NCI-H82 treated with DMSO at 0.1 percent for 48 hours (cell line): Measurements from ENCODE around the gene OTUD5.

Experiments used
- DNase-seq: peaks from one replicate; lab custom pipeline; 2025; ENCODE audit not compliant: unreplicated experiment; lab: John Stamatoyannopoulos, UW

The OTUD5 gene

GRCh38 chrX:48913605-48914366, 43.6 kb downstream of the OTUD5 start:
- no peak for DNase-seq

- DNase-seq: peak; percentile 73
These were observed 45.8 kb downstream of the OTUD5 start, which contains the start of gene SLC35A2 for GRCh38 chrX:48911412-48912182. Gene SLC35A2, minus strand, starts transcription at chrX:48911646. Its CDS starts 10 bp downstream, at chrX:48911636.

- no peak for DNase-seq
These were observed 46.4 kb downstream of the OTUD5 start for GRCh38 chrX:48910926-48911411.

GRCh38 chrX:48909703-48910294, 47.6 kb downstream of the OTUD5 start:
- DNase-seq: no peak

DNA sequence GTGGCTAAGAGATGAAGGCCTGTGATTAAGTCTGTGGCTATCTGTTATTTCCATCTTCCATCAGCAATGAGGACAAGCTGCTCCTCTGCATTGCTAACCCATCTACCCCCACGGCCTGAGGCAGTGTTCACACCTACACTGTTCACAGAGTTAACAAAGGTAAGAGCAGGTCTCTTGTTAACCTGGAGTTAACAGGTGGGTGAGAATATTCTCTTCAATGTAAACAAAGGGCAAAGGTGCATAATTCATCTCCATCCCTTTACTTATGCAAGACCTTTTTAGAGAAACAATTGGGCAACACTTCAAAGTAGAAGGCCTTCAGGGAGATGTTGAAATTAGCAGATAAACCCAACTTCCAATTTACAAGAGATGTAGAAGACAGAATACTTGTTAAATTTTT, 48.8 kb downstream of the OTUD5 start:
- DNase-seq: no peak

DNA sequence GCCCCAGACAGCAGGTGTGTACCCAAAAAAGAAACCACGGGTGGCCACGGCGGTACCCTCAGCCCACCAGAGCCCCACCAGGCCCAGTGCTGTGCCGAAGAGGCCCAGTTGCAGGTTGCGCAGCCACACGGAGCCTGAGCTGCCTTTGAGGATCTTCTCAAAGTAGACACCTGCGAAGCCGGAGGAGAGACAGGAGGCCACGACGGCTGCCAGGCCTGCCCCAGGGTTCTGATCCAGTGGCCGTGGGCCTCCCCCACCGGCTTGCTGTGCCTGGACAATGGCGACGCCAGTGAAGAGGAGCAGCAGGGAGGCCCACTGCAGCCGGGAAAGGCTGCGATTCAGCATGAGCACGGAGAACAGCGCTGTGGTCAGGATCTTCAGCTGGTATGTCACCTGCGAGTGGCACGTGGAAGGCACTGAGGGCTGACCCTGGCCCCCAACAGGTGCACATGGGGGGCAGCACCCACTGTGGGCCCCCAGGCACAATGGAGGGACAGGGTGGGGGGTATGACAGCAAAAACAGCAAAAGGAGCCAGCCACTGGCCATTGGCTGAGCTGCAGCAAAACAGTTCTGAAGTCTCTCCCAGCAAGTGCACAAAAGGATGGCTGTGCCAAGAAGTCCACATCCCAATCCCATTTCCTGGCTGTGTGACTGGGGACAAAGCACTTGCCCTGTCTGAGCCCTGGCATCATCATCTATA, 52.2 kb downstream of the OTUD5 start:
- no peak for DNase-seq

DNA sequence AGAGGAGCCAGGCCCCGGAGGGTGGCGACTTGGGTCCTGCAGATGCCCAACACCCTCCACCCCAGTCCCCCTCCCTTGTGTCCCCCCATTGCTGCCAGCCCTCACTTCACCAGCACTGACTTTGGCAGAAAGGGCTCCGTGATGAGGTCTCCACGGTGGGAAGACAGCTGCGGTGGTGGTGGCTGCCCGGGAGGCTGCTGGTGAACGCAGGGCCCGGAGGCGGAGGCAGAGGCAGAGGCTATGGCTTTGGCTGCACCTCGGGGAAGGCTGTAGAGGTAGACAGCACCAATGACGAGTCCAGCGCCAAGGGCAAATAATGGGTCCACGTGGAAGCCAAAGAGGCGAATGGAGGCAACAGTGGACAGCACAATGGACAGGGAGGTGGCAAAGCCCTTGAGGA, 52.8 kb downstream of the OTUD5 start:
- DNase-seq: no peak

- no peak for DNase-seq
These were observed 53.2 kb downstream of the OTUD5 start for GRCh38 chrX:48904180-48904579.

GRCh38 chrX:48903290-48903689, 54.1 kb downstream of the OTUD5 start:
- no peak for DNase-seq

DNA sequence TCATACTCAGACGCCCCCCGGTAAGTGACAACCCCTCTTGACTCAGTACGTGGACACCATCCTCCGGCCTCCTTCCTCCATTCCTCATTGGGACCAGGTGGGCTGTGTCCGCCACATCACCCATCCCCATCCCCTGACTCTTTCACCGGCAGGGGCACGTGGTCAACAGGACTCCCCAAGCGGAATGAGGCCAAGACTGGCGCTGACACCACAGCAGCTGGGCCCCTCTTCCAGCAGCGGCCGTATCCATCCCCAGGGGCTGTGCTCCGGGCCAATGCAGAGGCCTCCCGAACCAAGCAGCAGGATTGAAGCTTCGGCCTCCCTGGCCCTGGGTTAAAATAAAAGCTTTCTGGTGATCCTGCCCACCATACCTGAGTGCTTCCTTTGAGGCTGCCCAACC, 54.6 kb downstream of the OTUD5 start:
- DNase-seq: no peak

GRCh38 chrX:48902135-48902534, 55.3 kb downstream of the OTUD5 start:
- DNase-seq: no peak

DNA sequence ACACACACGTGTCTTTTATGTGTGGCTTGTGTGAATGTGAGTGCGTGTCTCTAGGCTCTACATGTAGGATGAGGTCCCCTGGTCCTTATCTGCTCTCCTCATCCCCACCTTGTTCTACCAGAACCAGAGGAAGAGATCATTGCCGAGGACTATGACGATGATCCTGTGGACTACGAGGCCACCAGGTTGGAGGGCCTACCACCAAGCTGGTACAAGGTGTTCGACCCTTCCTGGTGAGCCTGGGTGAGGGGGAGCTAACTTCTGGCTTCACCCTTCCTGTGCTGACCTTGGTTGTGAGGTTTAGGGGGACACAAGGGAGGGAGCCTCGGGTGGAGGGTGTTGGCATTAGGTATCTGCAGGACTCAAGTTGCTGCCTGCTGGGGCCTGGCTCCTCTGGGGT, 56.3 kb downstream of the OTUD5 start:
- DNase-seq: no peak

DNA sequence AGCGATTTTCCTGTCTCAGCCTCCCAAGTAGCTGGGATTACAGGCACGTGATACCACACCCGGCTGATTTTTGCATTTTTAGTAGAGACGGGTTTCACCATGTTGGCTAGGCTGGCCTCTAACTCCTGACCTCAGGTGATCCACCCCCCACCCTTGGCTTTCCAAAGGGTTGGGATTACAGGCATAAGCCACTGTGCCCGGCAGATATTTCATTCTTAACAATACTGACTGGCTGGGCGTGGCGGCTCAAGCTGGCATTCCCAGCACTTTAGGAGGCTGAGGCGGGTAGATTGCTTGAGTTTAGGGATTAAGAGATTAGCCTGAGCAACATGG, 58.4 kb downstream of the OTUD5 start:
- peak; percentile 20 for DNase-seq

DNA sequence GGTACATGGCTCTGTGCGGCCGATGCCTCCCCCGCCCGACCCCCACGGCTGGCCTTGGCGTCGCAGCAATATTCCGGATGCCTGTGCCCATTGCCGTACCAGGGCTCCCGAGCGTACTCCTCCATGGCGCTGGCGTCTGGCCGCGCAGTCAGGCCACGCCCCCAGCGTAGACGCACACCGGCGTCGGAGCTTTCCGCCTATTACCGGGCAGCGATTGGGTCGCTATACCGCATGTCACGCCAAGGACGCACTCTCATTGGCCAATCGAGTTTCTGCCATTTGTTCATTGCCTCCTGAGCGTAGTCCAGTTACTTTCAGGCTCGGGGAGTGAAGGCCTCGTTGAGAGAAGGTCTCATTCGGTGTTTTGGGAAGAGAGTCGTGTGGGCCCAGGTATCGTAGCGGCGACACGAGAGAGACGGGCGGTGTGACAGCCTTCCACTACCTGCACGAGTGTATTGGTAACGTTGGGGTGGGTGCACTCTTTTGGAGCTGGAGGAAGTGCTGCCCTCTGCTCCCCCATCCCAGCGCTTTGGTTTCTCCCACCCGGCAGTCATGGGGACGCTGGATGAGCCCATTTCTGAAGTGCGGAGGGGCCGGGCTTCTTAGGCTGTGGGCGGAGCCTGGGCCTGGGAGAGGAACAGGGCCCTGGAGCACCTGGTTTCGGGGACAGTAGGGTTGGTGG, 59.6 kb downstream of the OTUD5 start, which contains the start of the genes PQBP1 and TIMM17B:
TSS of gene PQBP1 (plus strand) at position 306 of the 682 bp plus-strand sequence. CDS start 580 bp downstream, outside the sequence.
TSS of gene TIMM17B (minus strand) at position 144 of the 682 bp plus-strand sequence. CDS start at position 125, 19 bp downstream.
- peak; percentile 95 for DNase-seq

DNA sequence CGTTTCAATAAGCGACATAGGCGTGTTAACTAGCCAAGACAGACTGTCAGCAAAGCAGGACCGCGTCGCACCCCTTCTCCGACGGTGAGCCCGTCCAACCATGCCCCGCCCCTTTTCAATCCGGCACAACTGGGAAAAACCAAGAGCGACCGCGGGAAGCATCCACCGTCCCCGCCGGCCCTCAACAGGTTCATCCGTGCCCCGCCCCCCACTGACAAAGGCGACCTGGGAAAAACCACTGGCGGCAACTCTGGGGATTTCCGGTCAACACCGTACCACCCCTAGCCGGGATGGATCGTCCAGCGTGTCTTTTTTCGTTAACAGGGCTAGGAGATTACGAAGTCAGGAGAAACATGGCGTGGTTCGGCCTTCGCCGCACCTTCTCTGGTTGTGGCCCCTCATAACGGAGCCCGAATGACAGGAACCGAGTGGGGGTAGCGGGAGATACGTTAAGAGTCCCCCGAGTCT, 60.2 kb downstream of the OTUD5 start:
- DNase-seq: peak; percentile 28

DNA sequence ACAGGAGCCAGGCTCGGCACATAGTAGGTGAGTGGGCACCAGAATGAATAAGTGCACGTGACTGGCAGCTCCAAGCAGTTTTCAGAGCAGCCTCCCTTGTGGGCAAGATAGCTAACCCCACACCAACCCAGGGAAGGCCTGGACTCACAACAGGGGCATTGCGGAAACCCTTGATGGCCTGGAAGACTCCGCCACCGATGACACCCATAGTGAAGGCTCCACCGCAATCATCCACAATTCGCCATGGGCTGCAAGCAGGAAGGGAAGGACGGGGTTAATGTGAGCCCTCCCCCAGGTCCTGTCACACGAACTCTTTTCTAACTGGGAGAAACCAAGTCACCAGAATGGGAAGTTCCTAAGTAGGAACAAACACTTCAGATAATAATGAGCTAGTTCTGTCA, 60.8 kb downstream of the OTUD5 start:
- no peak for DNase-seq

GRCh38 chrX:48894891-48895290, 62.5 kb downstream of the OTUD5 start:
- DNase-seq: no peak

- no peak for DNase-seq
These were observed 63.7 kb downstream of the OTUD5 start for GRCh38 chrX:48893556-48894348.

- DNase-seq: no peak
These were observed 64.5 kb downstream of the OTUD5 start for GRCh38 chrX:48892896-48893295.
